Measurements from ENCODE around the gene MMP3.

Gene MMP3

DNA sequence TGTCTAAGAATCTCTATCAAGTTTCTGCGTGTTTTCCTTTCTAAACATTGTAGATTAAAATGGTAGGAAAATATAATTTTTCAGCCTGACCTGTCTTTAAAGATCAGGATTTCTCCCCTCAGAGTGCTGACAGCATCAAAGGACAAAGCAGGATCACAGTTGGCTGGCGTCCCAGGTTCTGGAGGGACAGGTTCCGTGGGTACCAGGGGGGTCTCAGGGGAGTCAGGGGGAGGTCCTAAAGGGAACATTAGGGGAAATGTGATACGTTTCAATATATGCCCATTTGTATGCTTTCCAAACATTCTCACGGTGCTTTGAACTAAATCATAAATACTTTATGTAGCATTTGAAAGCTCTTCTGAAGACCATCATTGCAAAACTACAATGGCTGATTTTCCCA is 3.4 kb downstream of the MMP3 start:
- TF ChIP-seq ISL1 (CRISPR knock-in tag; IDR thresholded peaks at IDR 0.05) (no peak), TOX (CRISPR knock-in tag; IDR thresholded peaks at IDR 0.05; ENCODE audit: borderline replicate concordance) (no peak), ZFP3 (CRISPR knock-in tag; IDR thresholded peaks at IDR 0.05) (no peak), RARB (CRISPR knock-in tag; IDR thresholded peaks at IDR 0.05) (no peak), SNAI2 (CRISPR knock-in tag; IDR thresholded peaks at IDR 0.05) (no peak), ESRRG (CRISPR knock-in tag; IDR thresholded peaks at IDR 0.05) (no peak), ARNTL (CRISPR knock-in tag; IDR thresholded peaks at IDR 0.05; ENCODE audit: borderline replicate concordance, low read depth) (no peak), ZFP30 (CRISPR knock-in tag; IDR thresholded peaks at IDR 0.05) (no peak), ZC3H10 (CRISPR knock-in tag; IDR thresholded peaks at IDR 0.05) (no peak), BACH2 (CRISPR knock-in tag; IDR thresholded peaks at IDR 0.05; ENCODE audit: borderline replicate concordance) (no peak)
- TF ChIP-seq, protein P1, sequence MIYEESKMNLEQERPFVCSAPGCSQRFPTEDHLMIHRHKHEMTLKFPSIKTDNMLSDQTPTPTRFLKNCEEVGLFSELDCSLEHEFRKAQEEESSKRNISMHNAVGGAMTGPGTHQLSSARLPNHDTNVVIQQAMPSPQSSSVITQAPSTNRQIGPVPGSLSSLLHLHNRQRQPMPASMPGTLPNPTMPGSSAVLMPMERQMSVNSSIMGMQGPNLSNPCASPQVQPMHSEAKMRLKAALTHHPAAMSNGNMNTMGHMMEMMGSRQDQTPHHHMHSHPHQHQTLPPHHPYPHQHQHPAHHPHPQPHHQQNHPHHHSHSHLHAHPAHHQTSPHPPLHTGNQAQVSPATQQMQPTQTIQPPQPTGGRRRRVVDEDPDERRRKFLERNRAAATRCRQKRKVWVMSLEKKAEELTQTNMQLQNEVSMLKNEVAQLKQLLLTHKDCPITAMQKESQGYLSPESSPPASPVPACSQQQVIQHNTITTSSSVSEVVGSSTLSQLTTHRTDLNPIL (CRISPR knock-in tag; IDR thresholded peaks at IDR 0.05; ENCODE audit: low read depth), result no peak
- TF ChIP-seq, protein P2, sequence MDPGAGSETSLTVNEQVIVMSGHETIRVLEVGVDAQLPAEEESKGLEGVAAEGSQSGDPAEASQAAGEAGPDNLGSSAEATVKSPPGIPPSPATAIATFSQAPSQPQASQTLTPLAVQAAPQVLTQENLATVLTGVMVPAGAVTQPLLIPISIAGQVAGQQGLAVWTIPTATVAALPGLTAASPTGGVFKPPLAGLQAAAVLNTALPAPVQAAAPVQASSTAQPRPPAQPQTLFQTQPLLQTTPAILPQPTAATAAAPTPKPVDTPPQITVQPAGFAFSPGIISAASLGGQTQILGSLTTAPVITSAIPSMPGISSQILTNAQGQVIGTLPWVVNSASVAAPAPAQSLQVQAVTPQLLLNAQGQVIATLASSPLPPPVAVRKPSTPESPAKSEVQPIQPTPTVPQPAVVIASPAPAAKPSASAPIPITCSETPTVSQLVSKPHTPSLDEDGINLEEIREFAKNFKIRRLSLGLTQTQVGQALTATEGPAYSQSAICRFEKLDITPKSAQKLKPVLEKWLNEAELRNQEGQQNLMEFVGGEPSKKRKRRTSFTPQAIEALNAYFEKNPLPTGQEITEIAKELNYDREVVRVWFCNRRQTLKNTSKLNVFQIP (CRISPR knock-in tag; IDR thresholded peaks at IDR 0.05; ENCODE audit: borderline replicate concordance, low read depth), result no peak
- TF ChIP-seq, protein P3, sequence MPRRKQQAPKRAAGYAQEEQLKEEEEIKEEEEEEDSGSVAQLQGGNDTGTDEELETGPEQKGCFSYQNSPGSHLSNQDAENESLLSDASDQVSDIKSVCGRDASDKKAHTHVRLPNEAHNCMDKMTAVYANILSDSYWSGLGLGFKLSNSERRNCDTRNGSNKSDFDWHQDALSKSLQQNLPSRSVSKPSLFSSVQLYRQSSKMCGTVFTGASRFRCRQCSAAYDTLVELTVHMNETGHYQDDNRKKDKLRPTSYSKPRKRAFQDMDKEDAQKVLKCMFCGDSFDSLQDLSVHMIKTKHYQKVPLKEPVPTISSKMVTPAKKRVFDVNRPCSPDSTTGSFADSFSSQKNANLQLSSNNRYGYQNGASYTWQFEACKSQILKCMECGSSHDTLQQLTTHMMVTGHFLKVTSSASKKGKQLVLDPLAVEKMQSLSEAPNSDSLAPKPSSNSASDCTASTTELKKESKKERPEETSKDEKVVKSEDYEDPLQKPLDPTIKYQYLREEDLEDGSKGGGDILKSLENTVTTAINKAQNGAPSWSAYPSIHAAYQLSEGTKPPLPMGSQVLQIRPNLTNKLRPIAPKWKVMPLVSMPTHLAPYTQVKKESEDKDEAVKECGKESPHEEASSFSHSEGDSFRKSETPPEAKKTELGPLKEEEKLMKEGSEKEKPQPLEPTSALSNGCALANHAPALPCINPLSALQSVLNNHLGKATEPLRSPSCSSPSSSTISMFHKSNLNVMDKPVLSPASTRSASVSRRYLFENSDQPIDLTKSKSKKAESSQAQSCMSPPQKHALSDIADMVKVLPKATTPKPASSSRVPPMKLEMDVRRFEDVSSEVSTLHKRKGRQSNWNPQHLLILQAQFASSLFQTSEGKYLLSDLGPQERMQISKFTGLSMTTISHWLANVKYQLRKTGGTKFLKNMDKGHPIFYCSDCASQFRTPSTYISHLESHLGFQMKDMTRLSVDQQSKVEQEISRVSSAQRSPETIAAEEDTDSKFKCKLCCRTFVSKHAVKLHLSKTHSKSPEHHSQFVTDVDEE (CRISPR knock-in tag; IDR thresholded peaks at IDR 0.05), result no peak
- TF ChIP-seq, protein P4, sequence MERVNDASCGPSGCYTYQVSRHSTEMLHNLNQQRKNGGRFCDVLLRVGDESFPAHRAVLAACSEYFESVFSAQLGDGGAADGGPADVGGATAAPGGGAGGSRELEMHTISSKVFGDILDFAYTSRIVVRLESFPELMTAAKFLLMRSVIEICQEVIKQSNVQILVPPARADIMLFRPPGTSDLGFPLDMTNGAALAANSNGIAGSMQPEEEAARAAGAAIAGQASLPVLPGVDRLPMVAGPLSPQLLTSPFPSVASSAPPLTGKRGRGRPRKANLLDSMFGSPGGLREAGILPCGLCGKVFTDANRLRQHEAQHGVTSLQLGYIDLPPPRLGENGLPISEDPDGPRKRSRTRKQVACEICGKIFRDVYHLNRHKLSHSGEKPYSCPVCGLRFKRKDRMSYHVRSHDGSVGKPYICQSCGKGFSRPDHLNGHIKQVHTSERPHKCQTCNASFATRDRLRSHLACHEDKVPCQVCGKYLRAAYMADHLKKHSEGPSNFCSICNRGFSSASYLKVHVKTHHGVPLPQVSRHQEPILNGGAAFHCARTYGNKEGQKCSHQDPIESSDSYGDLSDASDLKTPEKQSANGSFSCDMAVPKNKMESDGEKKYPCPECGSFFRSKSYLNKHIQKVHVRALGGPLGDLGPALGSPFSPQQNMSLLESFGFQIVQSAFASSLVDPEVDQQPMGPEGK (CRISPR knock-in tag; IDR thresholded peaks at IDR 0.05; ENCODE audit: borderline replicate concordance), result no peak
- TF ChIP-seq, protein P5, sequence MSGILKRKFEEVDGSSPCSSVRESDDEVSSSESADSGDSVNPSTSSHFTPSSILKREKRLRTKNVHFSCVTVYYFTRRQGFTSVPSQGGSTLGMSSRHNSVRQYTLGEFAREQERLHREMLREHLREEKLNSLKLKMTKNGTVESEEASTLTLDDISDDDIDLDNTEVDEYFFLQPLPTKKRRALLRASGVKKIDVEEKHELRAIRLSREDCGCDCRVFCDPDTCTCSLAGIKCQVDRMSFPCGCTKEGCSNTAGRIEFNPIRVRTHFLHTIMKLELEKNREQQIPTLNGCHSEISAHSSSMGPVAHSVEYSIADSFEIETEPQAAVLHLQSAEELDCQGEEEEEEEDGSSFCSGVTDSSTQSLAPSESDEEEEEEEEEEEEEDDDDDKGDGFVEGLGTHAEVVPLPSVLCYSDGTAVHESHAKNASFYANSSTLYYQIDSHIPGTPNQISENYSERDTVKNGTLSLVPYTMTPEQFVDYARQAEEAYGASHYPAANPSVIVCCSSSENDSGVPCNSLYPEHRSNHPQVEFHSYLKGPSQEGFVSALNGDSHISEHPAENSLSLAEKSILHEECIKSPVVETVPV (CRISPR knock-in tag; IDR thresholded peaks at IDR 0.05), result no peak
- ATAC-seq, result no peak

DNA sequence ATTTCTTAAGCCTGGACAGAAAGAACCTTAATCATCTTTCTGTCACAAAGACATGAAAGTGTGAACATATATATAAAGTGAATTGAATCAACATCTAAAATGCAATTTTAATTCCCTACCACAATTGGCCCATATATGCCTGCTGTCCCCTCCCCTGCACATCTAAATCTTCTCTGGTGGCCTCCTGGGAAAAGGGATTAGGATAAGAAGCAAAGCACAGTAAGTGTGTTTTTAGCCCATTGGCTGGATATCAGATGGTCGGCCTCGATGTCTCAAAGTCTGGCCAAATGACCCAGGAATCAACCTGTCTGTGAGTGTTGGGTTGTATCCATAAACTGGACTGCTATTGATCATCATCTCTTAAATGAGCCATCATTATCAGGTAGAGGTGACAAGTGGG is 5.8 kb downstream of the MMP3 start:
- TF ChIP-seq ZNF565 (CRISPR knock-in tag; conservative IDR thresholded peaks at IDR 0.05; ENCODE audit: low read depth) (no peak), ZC3H10 (CRISPR knock-in tag; IDR thresholded peaks at IDR 0.05) (no peak), TOX (CRISPR knock-in tag; IDR thresholded peaks at IDR 0.05; ENCODE audit: borderline replicate concordance) (no peak)
- TF ChIP-seq, protein P1 (CRISPR knock-in tag; IDR thresholded peaks at IDR 0.05; ENCODE audit: low read depth), result no peak
- no peak for ATAC-seq

DNA sequence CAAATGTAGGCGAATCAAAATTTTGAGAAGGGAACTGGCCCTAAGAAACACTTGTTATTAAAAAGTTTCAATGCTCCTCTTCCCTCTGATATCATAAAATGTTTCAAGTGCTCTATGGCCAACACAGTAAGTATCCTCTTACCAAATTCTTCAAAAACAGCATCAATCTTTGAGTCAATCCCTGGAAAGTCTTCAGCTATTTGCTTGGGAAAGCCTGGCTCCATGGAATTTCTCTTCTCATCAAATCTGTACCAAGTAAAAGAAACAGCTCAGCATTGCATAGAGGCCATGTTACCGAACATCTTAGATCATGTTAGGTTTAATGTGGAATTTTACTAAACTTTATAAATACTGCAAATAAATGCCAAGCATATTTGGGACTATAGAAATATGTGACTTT is 6.3 kb downstream of the MMP3 start:
- peak; percentile 13 for ATAC-seq
- no peak for TF ChIP-seq ZNF70 (CRISPR knock-in tag; IDR thresholded peaks at IDR 0.05)
- TF ChIP-seq, protein P4 (CRISPR knock-in tag; IDR thresholded peaks at IDR 0.05; ENCODE audit: borderline replicate concordance), result no peak
- TF ChIP-seq, protein P2 (CRISPR knock-in tag; IDR thresholded peaks at IDR 0.05; ENCODE audit: borderline replicate concordance, low read depth), result no peak
- no peak for TF ChIP-seq ARNTL (CRISPR knock-in tag; IDR thresholded peaks at IDR 0.05; ENCODE audit: borderline replicate concordance, low read depth)
- TF ChIP-seq BACH2 (CRISPR knock-in tag; IDR thresholded peaks at IDR 0.05; ENCODE audit: borderline replicate concordance), result no peak
- no peak for TF ChIP-seq TOX (CRISPR knock-in tag; IDR thresholded peaks at IDR 0.05; ENCODE audit: borderline replicate concordance)
- no peak for TF ChIP-seq RARB (CRISPR knock-in tag; IDR thresholded peaks at IDR 0.05)
- no peak for TF ChIP-seq ZC3H10 (CRISPR knock-in tag; IDR thresholded peaks at IDR 0.05)
- TF ChIP-seq, protein P5 (CRISPR knock-in tag; IDR thresholded peaks at IDR 0.05), result no peak
- no peak for TF ChIP-seq ZNF8 (CRISPR knock-in tag; IDR thresholded peaks at IDR 0.05)
- TF ChIP-seq ZNF565 (CRISPR knock-in tag; conservative IDR thresholded peaks at IDR 0.05; ENCODE audit: low read depth), result no peak
- no peak for TF ChIP-seq ISL1 (CRISPR knock-in tag; IDR thresholded peaks at IDR 0.05)
- no peak for TF ChIP-seq GLIS3 (CRISPR knock-in tag; IDR thresholded peaks at IDR 0.05)

All from SK-N-SH treated with all-trans-retinoic acid at 6 μM for 48 hours (cell line).